A204.1 (cell line): ENCODE data around the gene TPH1.
"Not testable (repeated sequence)": the region's sequence is repeated elsewhere in the genome, so short reads cannot be mapped to it uniquely, and the experiment has no call there.

Experiments
- FAIRE-seq: peaks from 2 replicates; lab custom pipeline; 2012; peaks lifted over from hg19 to GRCh38; lab: Jason Lieb, UNC

TPH1 gene

GRCh38 chr11:18019650-18020049, 26.4 kb downstream of the TPH1 start:
- no peak for FAIRE-seq

- no peak for FAIRE-seq
These were observed 29.3 kb downstream of the TPH1 start for GRCh38 chr11:18016789-18017188.

- FAIRE-seq, result no peak
These were observed 31.2 kb downstream of the TPH1 start for GRCh38 chr11:18014876-18015275.

- no peak for FAIRE-seq
These were observed 32.1 kb downstream of the TPH1 start for GRCh38 chr11:18013790-18014507.

- no peak for FAIRE-seq
These were observed 32.9 kb downstream of the TPH1 start, which contains the start of gene SERGEF for GRCh38 chr11:18012906-18013781. Gene SERGEF, minus strand, starts transcription at chr11:18013047. Its CDS starts 37 bp downstream, at chr11:18013010.

GRCh38 chr11:18012122-18012905, 33.8 kb downstream of the TPH1 start:
- FAIRE-seq, result no peak

- no peak for FAIRE-seq
These were observed 34.4 kb downstream of the TPH1 start for GRCh38 chr11:18011633-18012032.

GRCh38 chr11:18010977-18011586, 35.0 kb downstream of the TPH1 start:
- no peak for FAIRE-seq

- FAIRE-seq, result no peak
These were observed 35.9 kb downstream of the TPH1 start for GRCh38 chr11:18010121-18010670.

GRCh38 chr11:18005376-18006129, 40.5 kb downstream of the TPH1 start:
- no peak for FAIRE-seq

- FAIRE-seq, result no peak
These were observed 44.9 kb downstream of the TPH1 start for GRCh38 chr11:18001191-18001590.

- no peak for FAIRE-seq
These were observed 45.3 kb downstream of the TPH1 start for GRCh38 chr11:18000760-18001159.

GRCh38 chr11:18000128-18000527, 45.9 kb downstream of the TPH1 start:
- FAIRE-seq, result not testable (repeated sequence)
